Gastroesophageal sphincter (tissue), 4 donors: ENCODE data around the gene NUF2. TPM values are rescaled to one million over a fixed set of nuclear protein-coding genes. Genes with fewer than 3 reads are reported as not detected.

ENCODE experiments used
- ATAC-seq: fragments of 150-250 bp; one replicate; pipeline ENCODE4 v1.9.1; 2016; ENCODE audit warnings: mild to moderate bottlenecking, moderate library complexity
- H3K27ac ChIP-seq, 4 donors: fragments of 200-600 bp; sonication (generic) in 3 of 4; 1 replicate in 3 of 4; 2 replicates in 1 of 4; pipeline ENCODE4 v1.5.1; 2016 to 2019
- H3K27me3 ChIP-seq: fragments of 200-600 bp; sonication (generic); one replicate; pipeline ENCODE4 v1.5.1; 2019
- H3K36me3 ChIP-seq, 2 donors: fragments of 200-600 bp; sonication (generic); one replicate each; pipeline ENCODE4 v1.5.1; 2019; ENCODE audit warnings: control low read depth in 1 of 2
- H3K4me1 ChIP-seq, 3 donors: fragments of 200-600 bp; sonication (generic); 1 replicate in 2 of 3; 2 replicates in 1 of 3; pipeline ENCODE4 v1.5.1; 2016 to 2019; ENCODE audit warnings: control low read depth in 2 of 3
- H3K4me3 ChIP-seq, 2 donors: fragments of 200-600 bp; sonication (generic); one replicate each; pipeline ENCODE4 v1.5.1; 2019; ENCODE audit warnings: mild to moderate bottlenecking in 1 of 2, moderate library complexity in 1 of 2
- H3K9me3 ChIP-seq, 3 donors: fragments of 200-600 bp; sonication (generic); one replicate each; pipeline ENCODE4 v1.5.1; 2017 to 2019; ENCODE audit warnings: control low read depth in 2 of 3
- EP300 ChIP-seq: sonication (generic); formaldehyde crosslinking; IDR thresholded peaks from one replicate; pipeline ENCODE4 v1.6.1; 2017; ENCODE audit warnings: antibody characterized with exemption, mild to moderate bottlenecking
- POLR2A ChIP-seq, 2 donors: fragments of 450-650 bp; IDR thresholded peaks; one replicate each; pipeline ENCODE4 v1.6.1; 2017; ENCODE audit warnings: antibody characterized with exemption in 2 of 2, mild to moderate bottlenecking in 2 of 2, moderate library complexity in 1 of 2
- POLR2AphosphoS5 ChIP-seq: sonication (generic); formaldehyde crosslinking; IDR thresholded peaks from one replicate; pipeline ENCODE4 v1.6.1; 2017; ENCODE audit warnings: antibody characterized with exemption
- WGBS, 2 donors: methylation state at CpG; one replicate each; pipeline ENCODE4 v1.1.5; 2018; ENCODE audit warnings: low coverage in 1 of 2; 5-methylcytosine and 5-hydroxymethylcytosine counted together
- total RNA-seq, 4 donors: library from RNA; depleted of rRNA; stranded (reverse); fragments of >200 nt; gene quantifications; one replicate each; pipeline ENCODE4 v1.1.0, GENCODE V29; 2016
- TF ChIP-seq, protein P1 (sequence below), 4 experiments: fragments of 200-600 bp in 2 of 4; fragments of 450-650 bp in 2 of 4; sonication (generic) in 1 of 4; IDR thresholded peaks; one replicate each; pipeline ENCODE4 v1.5.1; 2017 to 2019; ENCODE audit warnings: antibody characterized with exemption in 4 of 4, mild to moderate bottlenecking in 2 of 4, moderate library complexity in 2 of 4

The NUF2 gene
- total RNA-seq, 4 donors from 2014 or later = 0.94 to 1.7 TPM; not detected in 2

DNA sequence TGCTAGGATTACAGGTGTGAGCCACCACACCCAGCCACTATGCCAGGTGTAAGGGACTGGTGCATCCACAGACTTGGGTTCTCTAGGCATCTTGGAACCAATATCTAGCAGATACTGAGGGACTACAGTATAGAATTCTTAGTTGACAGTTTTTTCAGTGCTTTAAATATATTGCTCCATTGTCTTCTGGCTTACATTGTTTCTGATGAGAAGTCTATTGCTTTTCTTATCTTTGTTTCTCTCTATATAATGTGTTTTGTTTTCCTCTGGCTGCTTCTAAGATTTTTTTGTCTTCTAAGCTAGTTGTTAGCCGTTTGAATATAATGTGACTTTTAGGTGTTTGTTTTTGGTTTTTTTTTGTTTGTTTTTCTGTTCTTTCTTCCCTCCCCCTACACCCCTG lies 13.5 kb downstream of the NUF2 start:
- Histone ChIP-seq H3K36me3 (no peaks in the 10 kb centered on the region), H3K27me3 (no peaks in the 10 kb centered on the region), H3K27ac (no peak overlapping the region), H3K4me3 (no peak overlapping the region), H3K4me1 (no peaks in the 10 kb centered on the region), H3K9me3 (no peaks in the 10 kb centered on the region)
- TF ChIP-seq EP300 (no peak), POLR2A (IDR thresholded peaks at IDR 0.05) (no peak), POLR2AphosphoS5 (no peak)
- TF ChIP-seq, protein P1, sequence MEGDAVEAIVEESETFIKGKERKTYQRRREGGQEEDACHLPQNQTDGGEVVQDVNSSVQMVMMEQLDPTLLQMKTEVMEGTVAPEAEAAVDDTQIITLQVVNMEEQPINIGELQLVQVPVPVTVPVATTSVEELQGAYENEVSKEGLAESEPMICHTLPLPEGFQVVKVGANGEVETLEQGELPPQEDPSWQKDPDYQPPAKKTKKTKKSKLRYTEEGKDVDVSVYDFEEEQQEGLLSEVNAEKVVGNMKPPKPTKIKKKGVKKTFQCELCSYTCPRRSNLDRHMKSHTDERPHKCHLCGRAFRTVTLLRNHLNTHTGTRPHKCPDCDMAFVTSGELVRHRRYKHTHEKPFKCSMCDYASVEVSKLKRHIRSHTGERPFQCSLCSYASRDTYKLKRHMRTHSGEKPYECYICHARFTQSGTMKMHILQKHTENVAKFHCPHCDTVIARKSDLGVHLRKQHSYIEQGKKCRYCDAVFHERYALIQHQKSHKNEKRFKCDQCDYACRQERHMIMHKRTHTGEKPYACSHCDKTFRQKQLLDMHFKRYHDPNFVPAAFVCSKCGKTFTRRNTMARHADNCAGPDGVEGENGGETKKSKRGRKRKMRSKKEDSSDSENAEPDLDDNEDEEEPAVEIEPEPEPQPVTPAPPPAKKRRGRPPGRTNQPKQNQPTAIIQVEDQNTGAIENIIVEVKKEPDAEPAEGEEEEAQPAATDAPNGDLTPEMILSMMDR (IDR thresholded peaks at IDR 0.05) = no peak
- 85% methylated on average over 1 of the region's 1 CpG; no CpG with 5 or more reads in 1 of the 2 donors for WGBS, 2 donors
- ATAC-seq = no peak

DNA sequence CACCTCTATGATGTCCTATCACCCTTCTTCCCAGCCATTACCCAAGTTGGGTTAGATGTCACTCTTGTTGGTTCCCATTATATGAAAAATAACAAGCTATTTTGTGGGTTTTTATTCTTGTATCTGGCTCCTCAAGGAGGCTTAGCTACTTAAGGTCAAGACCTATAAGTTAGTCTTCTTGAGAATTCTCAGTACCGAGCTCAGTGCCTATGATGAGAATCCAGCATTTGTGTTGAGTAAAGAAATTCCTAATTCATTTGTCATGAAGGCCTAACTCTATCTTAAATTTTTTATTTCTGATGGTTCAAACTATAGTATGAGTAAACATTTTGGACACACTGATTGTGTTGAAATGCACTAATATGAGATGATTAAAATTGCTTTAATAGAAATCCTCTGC lies 15.9 kb downstream of the NUF2 start:
- no peak for ATAC-seq
- no peak overlapping the region for H3K27ac ChIP-seq
- H3K9me3 ChIP-seq = no peaks in the 10 kb centered on the region
- H3K4me3 ChIP-seq = no peak overlapping the region
- WGBS, 2 donors = 93 to 100% methylated on average over 1 of the region's 1 CpG
- no peaks in the 10 kb centered on the region for H3K4me1 ChIP-seq
- H3K36me3 ChIP-seq = no peaks in the 10 kb centered on the region
- H3K27me3 ChIP-seq = no peaks in the 10 kb centered on the region
- TF ChIP-seq EP300 = no peak
- TF ChIP-seq, protein P1 (IDR thresholded peaks at IDR 0.05) = no peak

DNA sequence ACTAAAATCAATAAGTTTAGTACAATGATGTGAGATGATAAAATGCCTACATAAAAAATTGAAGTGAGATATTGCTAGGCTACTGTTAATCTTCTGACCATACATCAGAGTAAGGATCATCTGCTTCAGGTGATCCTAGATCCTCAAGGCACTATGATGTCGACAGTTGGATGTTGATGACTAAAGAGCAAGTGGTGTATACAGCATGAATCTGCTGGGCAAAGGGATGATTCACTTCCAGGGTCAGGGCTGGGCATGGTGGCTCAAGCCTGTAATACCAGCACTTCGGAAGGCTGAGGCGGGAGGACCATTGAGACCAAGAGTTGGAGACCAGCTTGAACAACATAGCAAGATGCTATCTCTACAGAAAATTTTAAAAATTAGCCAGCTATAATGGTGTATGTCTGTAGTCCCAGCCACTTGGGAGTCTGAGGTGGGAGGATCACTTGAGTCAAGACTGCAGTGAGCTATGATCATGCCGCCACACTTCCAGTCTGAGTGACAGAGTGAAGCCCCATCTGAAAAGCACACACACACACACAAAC lies 24.6 kb downstream of the NUF2 start:
- no peak overlapping the region for H3K4me3 ChIP-seq
- H3K9me3 ChIP-seq = no peaks in the 10 kb centered on the region
- no peaks in the 10 kb centered on the region for H3K36me3 ChIP-seq
- 75 to 100% methylated on average over 1 to 3 of the region's 4 CpGs for WGBS, 2 donors
- no peak overlapping the region for H3K27ac ChIP-seq
- TF ChIP-seq POLR2A (IDR thresholded peaks at IDR 0.05) (no peak), POLR2AphosphoS5 (no peak), EP300 (no peak)
- TF ChIP-seq, protein P1 (IDR thresholded peaks at IDR 0.05) = no peak
- no peaks in the 10 kb centered on the region for H3K27me3 ChIP-seq
- H3K4me1 ChIP-seq = no peaks in the 10 kb centered on the region
- no peak for ATAC-seq

DNA sequence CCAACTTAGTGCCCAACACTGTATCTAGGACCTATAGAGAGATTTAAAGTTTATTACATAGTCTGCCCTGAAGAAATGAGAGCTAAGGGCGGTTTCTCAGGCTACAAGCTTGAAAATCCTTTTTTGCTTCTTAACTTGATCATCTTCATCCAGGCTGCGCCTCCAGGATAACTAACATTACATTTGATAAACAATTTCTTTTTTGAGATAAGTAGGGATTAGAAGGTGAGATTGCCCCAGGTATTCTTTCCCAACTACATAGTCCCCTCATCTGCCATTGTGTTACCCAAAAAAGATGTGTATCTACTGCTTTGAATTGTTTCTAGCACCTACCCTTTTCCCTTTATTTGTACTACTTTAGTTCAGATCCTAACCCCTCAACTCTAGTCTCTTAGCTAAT lies 25.4 kb downstream of the NUF2 start:
- Histone ChIP-seq H3K4me3 (no peak overlapping the region), H3K4me1 (no peaks in the 10 kb centered on the region), H3K27ac (no peak overlapping the region), H3K9me3 (no peaks in the 10 kb centered on the region), H3K27me3 (no peaks in the 10 kb centered on the region), H3K36me3 (no peaks in the 10 kb centered on the region)
- no peak for ATAC-seq
- TF ChIP-seq, protein P1 (IDR thresholded peaks at IDR 0.05) = no peak
- TF ChIP-seq POLR2AphosphoS5 = no peak
- no peak for TF ChIP-seq EP300
- TF ChIP-seq POLR2A (IDR thresholded peaks at IDR 0.05) = no peak
- 96 to 100% methylated on average over 2 of the region's 2 CpGs for WGBS, 2 donors

DNA sequence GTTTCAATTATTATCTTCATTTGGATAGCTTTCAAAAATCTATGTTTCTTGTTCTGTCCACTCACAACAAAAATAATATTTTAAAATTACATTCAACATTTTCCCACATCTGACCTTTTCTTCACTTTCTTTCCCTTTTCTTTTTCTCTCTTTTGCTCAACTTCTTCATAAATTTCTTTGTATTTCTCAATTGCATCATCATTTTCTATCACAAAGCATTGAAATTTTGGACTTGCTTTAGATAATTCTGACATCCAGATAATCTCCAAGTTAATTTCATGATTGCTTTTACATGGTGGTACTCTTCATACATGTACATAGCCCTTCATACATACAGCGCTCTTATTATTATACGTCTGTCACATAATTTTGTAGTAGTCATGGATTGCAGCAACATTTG lies 30.2 kb downstream of the NUF2 start:
- 83 to 97% methylated on average over 1 to 2 of the region's 2 CpGs for WGBS, 2 donors
- Histone ChIP-seq H3K27me3 (no peaks in the 10 kb centered on the region), H3K4me1 (no peaks in the 10 kb centered on the region), H3K36me3 (no peaks in the 10 kb centered on the region), H3K9me3 (no peaks in the 10 kb centered on the region), H3K4me3 (no peak overlapping the region), H3K27ac (no peak overlapping the region)
- TF ChIP-seq POLR2A (IDR thresholded peaks at IDR 0.05) (no peak), POLR2AphosphoS5 (no peak), EP300 (no peak)
- TF ChIP-seq, protein P1 (IDR thresholded peaks at IDR 0.05) = no peak
- no peak for ATAC-seq
